ENCODE measurements around the gene SRGAP1.

DNA sequence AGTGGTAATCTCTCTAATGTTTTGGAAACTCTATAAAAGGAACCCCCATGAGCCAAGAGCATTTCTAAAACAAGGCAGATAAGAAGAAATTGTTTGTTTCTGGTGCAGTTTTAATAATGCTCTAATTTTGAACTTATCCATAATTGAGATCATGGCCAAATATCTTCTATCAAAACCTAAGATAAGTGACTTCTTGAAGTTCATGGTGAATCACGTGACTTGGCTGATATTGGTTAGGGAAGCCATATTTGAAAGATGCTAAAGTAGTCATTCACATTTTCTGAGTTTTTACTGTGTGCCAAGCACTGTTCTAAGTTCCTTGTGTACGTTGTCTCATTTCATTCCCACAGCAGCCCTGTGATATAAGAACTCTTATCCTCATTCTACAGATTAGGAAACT lies 219.7 kb downstream of the SRGAP1 start:
- no peak for TF ChIP-seq RFX5 (IDR thresholded peaks at IDR 0.05; ENCODE audit: low read depth, low read length)
- TF ChIP-seq, protein P1, sequence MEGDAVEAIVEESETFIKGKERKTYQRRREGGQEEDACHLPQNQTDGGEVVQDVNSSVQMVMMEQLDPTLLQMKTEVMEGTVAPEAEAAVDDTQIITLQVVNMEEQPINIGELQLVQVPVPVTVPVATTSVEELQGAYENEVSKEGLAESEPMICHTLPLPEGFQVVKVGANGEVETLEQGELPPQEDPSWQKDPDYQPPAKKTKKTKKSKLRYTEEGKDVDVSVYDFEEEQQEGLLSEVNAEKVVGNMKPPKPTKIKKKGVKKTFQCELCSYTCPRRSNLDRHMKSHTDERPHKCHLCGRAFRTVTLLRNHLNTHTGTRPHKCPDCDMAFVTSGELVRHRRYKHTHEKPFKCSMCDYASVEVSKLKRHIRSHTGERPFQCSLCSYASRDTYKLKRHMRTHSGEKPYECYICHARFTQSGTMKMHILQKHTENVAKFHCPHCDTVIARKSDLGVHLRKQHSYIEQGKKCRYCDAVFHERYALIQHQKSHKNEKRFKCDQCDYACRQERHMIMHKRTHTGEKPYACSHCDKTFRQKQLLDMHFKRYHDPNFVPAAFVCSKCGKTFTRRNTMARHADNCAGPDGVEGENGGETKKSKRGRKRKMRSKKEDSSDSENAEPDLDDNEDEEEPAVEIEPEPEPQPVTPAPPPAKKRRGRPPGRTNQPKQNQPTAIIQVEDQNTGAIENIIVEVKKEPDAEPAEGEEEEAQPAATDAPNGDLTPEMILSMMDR (conservative IDR thresholded peaks at IDR 0.05; ENCODE audit: low read depth, low read length): no peak
- no peak for TF ChIP-seq POLR2A (IDR thresholded peaks at IDR 0.05; ENCODE audit: low read depth, low read length)
